ENCODE results near the gene RELN. TPM values are rescaled to one million over a fixed set of nuclear protein-coding genes. Genes with fewer than 3 reads are reported as not detected.

RELN gene
- polyA plus RNA-seq, 1 donor (not counting 4 experiments of a cell fraction or from before 2014, with no cell fraction given) = not detected

GRCh38 chr7:103937680-103938079 lies 51.8 kb downstream of the RELN start:
- Histone ChIP-seq H3K36me3 (ENCODE audit: control insufficient read depth in 2 of 2, extremely low read depth in 1 of 2, insufficient read depth in 2 of 2, low read length in 2 of 2) (no peaks in the 10 kb centered on the region), H3K79me2 (ENCODE audit: control insufficient read depth, insufficient read depth, low read length) (no peaks in the 10 kb centered on the region), H3K9me1 (ENCODE audit: control insufficient read depth, extremely low read depth, insufficient read depth, low read length) (no peaks in the 10 kb centered on the region), H3K9me3 (ENCODE audit: control insufficient read depth, low read depth, low read length) (no peaks in the 10 kb centered on the region), H3K27me3 (ENCODE audit: control insufficient read depth, extremely low read depth, insufficient read depth, low read length) (no peaks in the 10 kb centered on the region), H3K27ac (ENCODE audit: control insufficient read depth, insufficient read depth, low read length) (no peak overlapping the region), H2AFZ (ENCODE audit: control insufficient read depth, low read length) (no peak overlapping the region), H3K4me3 (ENCODE audit: control insufficient read depth in 2 of 3, extremely low read depth in 1 of 3, insufficient read depth in 2 of 3, low read depth in 1 of 3, low read length in 3 of 3) (no peak overlapping the region), H3K4me1 (ENCODE audit: control insufficient read depth, extremely low read depth, insufficient read depth, low read length) (no peaks in the 10 kb centered on the region), H4K20me1 (ENCODE audit: control insufficient read depth, extremely low read depth, insufficient read depth, low read length) (no peaks in the 10 kb centered on the region), H3K9ac (ENCODE audit: control insufficient read depth, extremely low read depth, insufficient read depth, low read length) (no peak overlapping the region), H3K4me2 (ENCODE audit: control insufficient read depth, extremely low read depth, insufficient read depth, low read depth, low read length) (no peak overlapping the region)
- dilution Hi-C loops (cut with MboI; ENCODE audit: extremely low pct_ligation_motif_present, low sequenced_read_pairs) = no loop called here
- FAIRE-seq (no peak), DNase-seq (ENCODE audit: low read depth, low spot score) (no peak)
- no peak for TF ChIP-seq CTCF (optimal IDR thresholded peaks at IDR 0.05 in 1 of 3, IDR thresholded peaks at IDR 0.05 in 1 of 3, conservative IDR thresholded peaks at IDR 0.05 in 1 of 3; ENCODE audit: extremely low read depth in 1 of 3, insufficient read depth in 2 of 3, low read length in 3 of 3)

DNA sequence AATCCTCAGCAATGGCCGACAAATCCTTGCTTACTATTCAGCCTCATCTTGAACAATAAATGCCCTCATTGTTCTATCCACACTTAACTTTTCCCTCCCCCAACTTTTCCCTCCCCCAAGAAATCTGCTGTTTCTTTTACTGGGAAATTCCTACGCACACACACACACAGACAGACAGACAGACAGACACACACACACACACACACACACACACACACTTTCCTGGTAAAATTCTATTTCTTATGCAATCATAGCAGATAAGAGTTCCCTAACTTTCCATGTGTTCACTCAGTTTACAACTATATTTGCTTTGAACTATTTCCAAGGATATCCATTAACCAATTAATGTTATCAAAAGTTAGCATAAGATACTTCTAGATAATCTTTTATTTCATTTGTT lies 52.9 kb downstream of the RELN start:
- Histone ChIP-seq H2AFZ (ENCODE audit: control insufficient read depth, low read length) (no peak overlapping the region), H3K79me2 (ENCODE audit: control insufficient read depth, insufficient read depth, low read length) (no peaks in the 10 kb centered on the region), H3K4me1 (ENCODE audit: control insufficient read depth, extremely low read depth, insufficient read depth, low read length) (no peaks in the 10 kb centered on the region), H3K9me3 (ENCODE audit: control insufficient read depth, low read depth, low read length) (no peaks in the 10 kb centered on the region), H3K9me1 (ENCODE audit: control insufficient read depth, extremely low read depth, insufficient read depth, low read length) (no peaks in the 10 kb centered on the region), H3K4me2 (ENCODE audit: control insufficient read depth, extremely low read depth, insufficient read depth, low read depth, low read length) (no peak overlapping the region), H3K27ac (ENCODE audit: control insufficient read depth, insufficient read depth, low read length) (no peak overlapping the region), H4K20me1 (ENCODE audit: control insufficient read depth, extremely low read depth, insufficient read depth, low read length) (no peaks in the 10 kb centered on the region), H3K4me3 (ENCODE audit: control insufficient read depth in 2 of 3, extremely low read depth in 1 of 3, insufficient read depth in 2 of 3, low read depth in 1 of 3, low read length in 3 of 3) (no peak overlapping the region), H3K9ac (ENCODE audit: control insufficient read depth, extremely low read depth, insufficient read depth, low read length) (no peak overlapping the region), H3K36me3 (ENCODE audit: control insufficient read depth in 2 of 2, extremely low read depth in 1 of 2, insufficient read depth in 2 of 2, low read length in 2 of 2) (no peaks in the 10 kb centered on the region), H3K27me3 (ENCODE audit: control insufficient read depth, extremely low read depth, insufficient read depth, low read length) (no peaks in the 10 kb centered on the region)
- FAIRE-seq (no peak), DNase-seq (ENCODE audit: low read depth, low spot score) (no peak)
- dilution Hi-C loops (cut with MboI; ENCODE audit: extremely low pct_ligation_motif_present, low sequenced_read_pairs) = no loop called here
- no peak for TF ChIP-seq EZH2 (IDR thresholded peaks at IDR 0.05; ENCODE audit: low read length)
- TF ChIP-seq CTCF (optimal IDR thresholded peaks at IDR 0.05 in 1 of 3, IDR thresholded peaks at IDR 0.05 in 1 of 3, conservative IDR thresholded peaks at IDR 0.05 in 1 of 3; ENCODE audit: extremely low read depth in 1 of 3, insufficient read depth in 2 of 3, low read length in 3 of 3) = no peak

Measured in keratinocyte (primary cell).